ENCODE results near the gene G2E3.
"Not testable (repeated sequence)": the region's sequence is repeated elsewhere in the genome, so short reads cannot be mapped to it uniquely, and the experiment has no call there.

The G2E3 gene

GRCh38 chr14:30564235-30564867 is 5.4 kb downstream of the G2E3 start:
- DNase-seq (ENCODE audit: low read depth), result no peak

- DNase-seq (ENCODE audit: low read depth), result no peak
Observed at GRCh38 chr14:30564868-30565248, 5.9 kb downstream of the G2E3 start.

GRCh38 chr14:30569216-30569902 is 10.4 kb downstream of the G2E3 start:
- DNase-seq (ENCODE audit: low read depth), result no peak

- no peak for DNase-seq (ENCODE audit: low read depth)
Observed at GRCh38 chr14:30569903-30570226, 10.9 kb downstream of the G2E3 start.

- no peak for DNase-seq (ENCODE audit: low read depth)
Observed at GRCh38 chr14:30572237-30572636, 13.3 kb downstream of the G2E3 start.

- DNase-seq (ENCODE audit: low read depth), result no peak
Observed at GRCh38 chr14:30572771-30573170, 13.8 kb downstream of the G2E3 start.

GRCh38 chr14:30573226-30573814 is 14.4 kb downstream of the G2E3 start:
- DNase-seq (ENCODE audit: low read depth), result no peak

- no peak for DNase-seq (ENCODE audit: low read depth)
Observed at GRCh38 chr14:30573966-30574365, 15.0 kb downstream of the G2E3 start.

- DNase-seq (ENCODE audit: low read depth), result not testable (repeated sequence)
Observed at GRCh38 chr14:30574777-30575176, 15.8 kb downstream of the G2E3 start.

GRCh38 chr14:30576333-30576732 is 17.4 kb downstream of the G2E3 start:
- not testable (repeated sequence) for DNase-seq (ENCODE audit: low read depth)

- DNase-seq (ENCODE audit: low read depth), result no peak
Observed at GRCh38 chr14:30580616-30581282, 21.8 kb downstream of the G2E3 start.

- no peak for DNase-seq (ENCODE audit: low read depth)
Observed at GRCh38 chr14:30581283-30581625, 22.3 kb downstream of the G2E3 start.

GRCh38 chr14:30582376-30582775 is 23.4 kb downstream of the G2E3 start:
- DNase-seq (ENCODE audit: low read depth), result no peak

- DNase-seq (ENCODE audit: low read depth), result no peak
Observed at GRCh38 chr14:30584058-30584630, 25.2 kb downstream of the G2E3 start.

- DNase-seq (ENCODE audit: low read depth), result no peak
Observed at GRCh38 chr14:30585204-30585603, 26.2 kb downstream of the G2E3 start.

GRCh38 chr14:30587141-30587540 is 28.2 kb downstream of the G2E3 start:
- DNase-seq (ENCODE audit: low read depth), result no peak

- no peak for DNase-seq (ENCODE audit: low read depth)
Observed at GRCh38 chr14:30588873-30589272, 29.9 kb downstream of the G2E3 start.

GRCh38 chr14:30596935-30597334 is 38.0 kb downstream of the G2E3 start:
- DNase-seq (ENCODE audit: low read depth), result no peak

- no peak for DNase-seq (ENCODE audit: low read depth)
Observed at GRCh38 chr14:30597504-30597903, 38.5 kb downstream of the G2E3 start.

GRCh38 chr14:30600922-30601918 is 42.3 kb downstream of the G2E3 start:
- DNase-seq (ENCODE audit: low read depth), result no peak

GRCh38 chr14:30603402-30603801 is 44.4 kb downstream of the G2E3 start:
- DNase-seq (ENCODE audit: low read depth), result no peak

- not testable (repeated sequence) for DNase-seq (ENCODE audit: low read depth)
Observed at GRCh38 chr14:30604696-30605095, 45.7 kb downstream of the G2E3 start.
